NOMO-1 (cell line): ENCODE results near the gene FLNC.

Source experiments
- DNase-seq, 2 experiments: peaks; one replicate each; lab custom pipeline; 2025; ENCODE audit not compliant: unreplicated experiment in 2 of 2; lab: John Stamatoyannopoulos, UW

The FLNC gene

DNA sequence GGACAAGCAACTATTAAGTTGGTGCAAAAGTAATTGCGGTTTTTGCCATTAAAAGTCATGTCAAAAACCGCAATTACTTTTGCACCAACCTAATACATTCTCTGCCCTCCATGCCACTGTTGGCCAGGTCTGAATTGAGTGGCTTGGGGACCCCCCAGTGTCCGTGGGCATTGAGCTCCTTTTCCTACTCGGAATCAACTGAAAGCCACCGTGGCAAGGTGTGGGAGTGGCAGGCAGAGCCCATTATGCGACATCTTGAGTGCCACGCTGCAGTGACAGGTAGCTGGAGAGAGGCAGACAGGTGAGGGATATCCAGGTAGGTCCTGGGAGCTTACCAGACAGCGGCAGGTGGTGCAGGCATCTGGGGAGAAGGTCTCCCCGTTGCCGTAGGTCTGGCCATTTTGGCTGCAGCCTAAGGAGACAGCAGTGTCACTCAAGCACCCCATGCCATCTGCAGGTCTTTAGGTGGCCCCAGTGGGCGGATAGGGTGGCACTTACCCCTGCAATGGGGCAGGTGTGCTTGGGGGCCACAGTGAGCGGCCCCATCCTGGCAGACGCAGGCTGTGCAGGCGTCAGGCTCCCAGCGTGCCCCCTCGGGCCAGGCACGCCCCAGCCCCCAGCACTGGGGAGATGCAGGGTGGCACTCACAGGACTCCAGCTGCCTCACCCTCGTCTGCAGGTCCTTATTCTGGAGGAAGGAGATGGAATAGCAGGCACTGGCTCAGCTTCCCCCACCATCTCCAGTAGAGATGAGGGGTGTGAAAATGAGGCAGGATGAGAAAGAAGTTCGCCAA lies 76.8 kb downstream of the FLNC start:
- no peak for DNase-seq
